GM21619 (cell line): ENCODE measurements around the gene SPINK4.
A peak's percentile ranks its signal among the peaks of the same experiment; 100 is the strongest.

Source experiments
- ATAC-seq: cut with Tn5 transposase; IDR thresholded peaks from one replicate; pipeline ENCODE4 v1.9.1; 2021; ENCODE audit not compliant: unreplicated experiment

The SPINK4 gene, protein sequence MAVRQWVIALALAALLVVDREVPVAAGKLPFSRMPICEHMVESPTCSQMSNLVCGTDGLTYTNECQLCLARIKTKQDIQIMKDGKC

DNA sequence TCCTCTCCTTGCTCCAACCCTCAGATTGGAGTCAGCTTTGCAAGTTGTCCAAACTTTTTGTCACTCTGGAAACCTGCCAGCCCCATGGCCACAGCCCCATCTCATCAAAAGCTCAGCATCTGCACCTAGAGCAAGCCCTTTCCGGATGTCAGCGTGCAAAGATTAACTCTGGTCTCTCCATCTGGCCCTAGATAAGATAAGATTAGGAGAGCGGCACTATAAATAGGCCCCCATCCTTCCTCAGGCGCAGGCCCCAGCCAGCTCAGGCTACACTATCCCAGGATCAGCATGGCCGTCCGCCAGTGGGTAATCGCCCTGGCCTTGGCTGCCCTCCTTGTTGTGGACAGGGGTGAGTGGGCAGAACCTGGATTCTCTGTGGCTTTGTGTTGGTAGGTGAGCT lies at the start of gene SPINK4:
Gene SPINK4, plus strand, starts transcription at position 247 of the 400 bp plus-strand sequence. Its CDS starts 42 bp downstream, at position 289.
- ATAC-seq, result no peak

DNA sequence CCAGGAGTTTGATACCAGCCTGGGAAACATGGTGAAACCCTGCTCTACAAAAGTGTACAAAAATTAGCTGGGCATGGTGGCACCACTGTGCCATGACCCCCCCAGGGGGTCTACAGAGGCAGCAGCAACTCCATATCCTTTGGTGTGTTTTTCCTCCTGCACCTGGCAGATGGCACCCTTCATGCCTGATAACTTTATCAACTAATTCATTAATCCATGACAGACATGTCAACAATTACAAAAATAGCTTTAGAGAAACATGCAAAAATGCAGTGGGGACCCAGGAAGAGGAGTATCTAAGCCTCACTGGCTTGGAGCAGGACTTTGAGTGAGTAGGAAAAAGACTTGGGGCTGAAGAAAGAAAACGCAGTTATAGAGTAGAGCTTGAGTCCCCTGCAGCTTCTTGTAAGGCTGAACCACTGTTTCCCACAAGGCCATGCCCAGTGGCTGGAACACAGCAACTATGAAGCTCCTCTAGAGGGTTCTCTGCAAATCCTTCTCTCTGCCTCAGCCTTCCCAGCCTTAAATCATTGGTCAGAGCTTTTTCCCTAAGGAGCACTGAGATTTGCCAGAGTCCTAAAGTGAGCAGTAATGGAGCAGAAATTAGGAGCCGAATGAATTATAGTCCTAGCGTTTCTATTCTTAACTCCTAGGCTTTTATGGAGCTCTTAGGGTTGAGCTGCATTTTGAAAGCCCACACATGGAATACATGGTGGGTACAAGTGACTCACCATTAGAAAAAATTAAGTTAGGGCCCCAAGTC lies 47.3 kb upstream of the SPINK4 start:
- ATAC-seq, result no peak

DNA sequence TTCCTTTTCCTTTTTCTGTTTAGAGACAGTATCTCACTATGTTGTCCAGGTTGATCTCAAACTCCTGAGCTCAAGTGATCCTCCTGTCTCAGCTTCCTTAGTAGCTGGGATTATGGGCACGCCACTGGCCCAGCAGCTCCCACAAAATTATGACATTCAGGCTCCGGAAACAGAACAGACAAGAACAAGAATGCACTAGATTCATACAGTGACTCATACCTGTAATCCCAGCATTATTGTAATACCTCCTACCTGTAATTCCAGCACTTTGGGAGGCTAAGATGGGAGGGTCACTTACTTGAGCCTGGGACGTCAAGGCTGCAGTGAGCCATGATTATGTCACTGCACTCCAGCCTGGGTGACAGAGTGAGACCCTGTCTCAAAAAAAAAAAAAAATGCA lies 46.1 kb upstream of the SPINK4 start:
- ATAC-seq, result no peak

DNA sequence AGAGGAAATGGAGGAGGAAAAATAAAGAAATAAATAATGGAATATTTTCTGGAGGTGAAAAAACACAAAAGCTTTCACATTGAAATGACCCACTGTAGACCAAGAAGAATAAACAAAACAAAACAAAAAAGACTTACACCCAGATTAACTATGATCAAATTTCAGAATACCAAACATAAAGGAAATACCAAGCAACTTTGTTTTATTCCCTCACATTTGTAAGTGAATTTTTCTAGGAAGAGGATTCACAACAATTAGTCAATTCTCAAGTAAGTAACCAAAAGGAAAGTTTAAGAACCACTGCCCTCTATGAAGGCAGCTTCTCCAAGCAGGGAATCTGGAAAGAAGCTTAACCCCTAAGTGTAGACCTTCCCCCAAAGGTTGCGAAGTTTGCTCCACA lies 43.2 kb upstream of the SPINK4 start:
- ATAC-seq, result no peak

DNA sequence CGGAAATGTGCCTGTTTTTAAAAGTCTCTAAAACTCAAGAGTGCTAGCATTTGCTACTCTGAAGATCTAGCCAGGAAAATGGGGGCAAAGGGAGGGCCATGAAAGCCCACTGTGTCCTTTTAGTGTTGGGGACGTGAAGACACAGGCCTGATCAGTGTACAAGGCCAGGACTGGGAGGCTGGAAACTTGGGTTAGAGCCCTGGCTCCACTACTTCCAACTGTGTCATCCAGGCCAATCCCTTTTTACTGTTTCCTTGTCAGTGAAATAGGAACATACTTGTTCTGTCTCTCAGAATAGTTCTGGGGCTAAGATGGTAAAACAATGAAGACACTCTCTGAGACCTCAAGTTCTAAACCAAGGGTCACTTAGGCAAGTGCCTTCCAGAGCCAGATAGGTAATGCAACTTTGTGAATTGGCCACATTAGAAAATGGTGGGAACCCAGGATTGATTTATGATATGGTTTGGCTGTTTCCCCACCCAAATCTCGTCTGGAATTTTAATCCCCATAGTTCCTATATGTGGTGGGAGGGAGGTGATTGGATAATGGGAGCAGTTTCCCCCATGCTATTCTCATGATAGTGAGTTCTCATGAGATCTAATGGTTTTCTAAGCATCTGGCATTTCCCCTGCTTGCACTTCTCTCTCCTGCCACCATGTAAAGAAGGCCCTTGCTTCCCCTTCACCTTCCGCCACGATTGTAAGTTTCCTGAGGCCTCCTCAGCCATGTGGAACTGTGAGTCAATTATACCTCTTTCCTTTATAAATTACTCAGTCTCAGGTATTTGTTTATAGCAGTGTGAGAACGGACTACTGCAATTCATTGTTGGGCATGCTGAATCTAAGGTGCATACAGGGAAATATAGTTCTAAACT lies 42.5 kb upstream of the SPINK4 start:
- no peak for ATAC-seq

DNA sequence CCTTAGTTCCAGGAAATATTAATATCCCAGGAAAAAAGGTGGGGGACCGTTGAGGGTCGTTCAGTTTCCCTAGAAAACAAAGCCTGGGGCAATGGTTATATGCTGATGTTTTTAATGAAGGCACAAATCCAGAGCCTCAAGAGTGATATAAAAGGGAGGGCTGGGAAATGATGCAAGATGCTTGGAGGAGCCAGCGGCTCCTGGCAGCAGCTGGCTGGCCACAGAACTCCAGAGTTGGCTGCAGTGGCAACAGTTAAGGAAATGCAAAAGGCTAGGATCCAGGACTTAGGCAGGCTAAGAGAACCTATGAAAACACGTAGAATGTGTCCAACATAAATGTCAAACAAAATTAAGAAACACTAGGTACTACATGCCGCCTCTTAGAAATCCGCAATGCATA lies 41.8 kb upstream of the SPINK4 start:
- ATAC-seq, result no peak

DNA sequence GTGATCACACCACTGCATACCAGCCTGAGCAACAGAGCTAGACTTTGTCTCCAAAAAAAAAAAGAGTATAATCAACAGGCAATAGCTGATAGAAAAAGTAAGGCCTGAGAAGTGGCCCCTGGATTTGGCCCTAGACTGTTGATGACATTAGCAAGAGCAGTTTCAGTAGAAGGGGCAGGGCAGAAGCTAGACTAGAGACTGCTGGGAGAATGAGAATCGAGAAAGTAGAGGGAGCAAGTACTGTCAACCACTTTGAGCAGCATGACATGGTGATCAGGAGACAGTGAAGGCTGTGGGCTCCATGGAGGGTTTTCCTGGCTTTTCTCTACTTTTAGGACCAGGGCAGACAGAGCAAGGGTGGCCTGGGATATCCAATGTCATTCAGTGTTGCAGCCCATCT lies 37.9 kb upstream of the SPINK4 start:
- peak; percentile 53 for ATAC-seq

DNA sequence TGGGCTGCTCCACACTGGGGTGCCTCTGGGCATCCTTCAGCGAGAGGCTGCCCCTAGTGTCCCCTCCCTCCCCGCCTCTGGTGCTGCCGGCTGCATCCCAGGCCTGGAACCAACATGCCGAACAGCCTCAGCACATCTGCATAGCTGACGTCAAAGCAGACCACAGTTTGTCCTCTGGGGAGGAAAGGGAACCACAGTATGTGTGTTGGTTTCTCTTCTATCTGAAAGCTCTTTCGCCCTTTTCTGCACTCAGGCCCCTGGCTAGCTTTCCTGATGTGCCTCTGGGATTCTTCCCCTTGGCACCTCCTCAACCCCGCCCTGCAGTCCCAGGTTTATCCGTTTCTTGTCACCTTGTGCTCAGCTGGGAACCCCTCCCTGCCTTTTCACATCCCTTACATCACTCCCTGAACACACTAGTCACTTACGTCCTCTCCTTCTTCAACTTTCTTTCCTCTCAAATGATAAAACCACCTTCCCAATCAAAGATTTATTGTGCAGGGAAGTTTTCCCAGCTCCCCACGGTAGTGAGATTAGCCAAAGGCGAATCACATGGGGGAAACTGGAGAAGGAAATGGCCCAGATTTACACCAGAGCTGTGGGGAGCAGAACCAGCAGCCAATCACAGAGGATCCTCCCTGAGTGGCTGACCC lies 37.3 kb upstream of the SPINK4 start:
- peak; percentile 100 for ATAC-seq

DNA sequence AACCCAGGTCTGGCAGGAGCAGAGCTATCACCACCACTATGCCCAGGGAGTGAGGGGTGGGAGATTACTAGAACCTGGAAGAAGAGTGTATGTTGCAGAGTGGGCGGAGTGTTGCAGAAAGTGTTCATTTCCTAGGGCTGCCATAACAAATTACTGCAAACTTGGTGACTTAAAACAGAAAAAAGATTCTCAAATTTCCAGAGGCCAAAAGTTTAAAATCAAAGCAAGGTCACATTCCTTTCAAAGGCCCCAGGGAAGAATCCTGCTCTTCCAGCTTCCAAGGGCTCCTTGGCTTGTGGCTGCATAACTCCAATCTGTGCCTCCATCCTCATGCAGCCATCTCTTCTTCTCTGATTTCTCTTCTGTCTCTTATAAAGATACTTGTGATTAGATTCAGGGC lies 30.6 kb upstream of the SPINK4 start:
- ATAC-seq, result no peak

DNA sequence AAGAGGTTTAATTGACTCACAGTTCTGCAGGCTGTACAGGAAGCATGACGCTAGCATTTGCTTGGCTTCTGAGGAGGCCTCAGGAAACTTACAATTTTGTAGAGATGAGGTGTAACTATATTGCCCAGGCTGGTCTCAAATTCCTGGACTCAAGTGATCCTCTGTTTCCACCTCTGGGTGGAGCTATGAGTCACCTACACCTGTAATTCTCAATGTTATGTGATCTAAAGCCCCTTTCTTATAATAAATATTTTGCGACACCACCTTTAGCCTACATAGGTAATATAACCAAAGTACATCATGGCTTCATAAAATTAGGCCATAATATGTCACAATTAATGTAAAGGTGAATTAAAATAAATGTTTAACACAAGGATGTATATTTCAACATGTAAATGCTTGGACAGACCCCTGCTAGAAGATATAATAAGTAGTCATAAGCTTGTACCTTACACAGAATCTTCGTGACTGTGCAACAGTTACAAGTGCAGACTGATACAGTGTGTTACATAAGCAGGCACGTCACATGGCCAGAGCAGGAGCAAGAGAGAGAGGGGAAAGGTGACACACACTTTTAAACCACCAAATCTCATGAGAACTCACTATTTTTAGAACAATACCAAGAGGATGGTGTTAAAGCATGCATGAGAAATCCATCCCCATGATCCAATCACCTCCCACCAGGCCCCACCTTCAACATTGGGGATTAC lies 29.8 kb upstream of the SPINK4 start:
- ATAC-seq, result no peak

DNA sequence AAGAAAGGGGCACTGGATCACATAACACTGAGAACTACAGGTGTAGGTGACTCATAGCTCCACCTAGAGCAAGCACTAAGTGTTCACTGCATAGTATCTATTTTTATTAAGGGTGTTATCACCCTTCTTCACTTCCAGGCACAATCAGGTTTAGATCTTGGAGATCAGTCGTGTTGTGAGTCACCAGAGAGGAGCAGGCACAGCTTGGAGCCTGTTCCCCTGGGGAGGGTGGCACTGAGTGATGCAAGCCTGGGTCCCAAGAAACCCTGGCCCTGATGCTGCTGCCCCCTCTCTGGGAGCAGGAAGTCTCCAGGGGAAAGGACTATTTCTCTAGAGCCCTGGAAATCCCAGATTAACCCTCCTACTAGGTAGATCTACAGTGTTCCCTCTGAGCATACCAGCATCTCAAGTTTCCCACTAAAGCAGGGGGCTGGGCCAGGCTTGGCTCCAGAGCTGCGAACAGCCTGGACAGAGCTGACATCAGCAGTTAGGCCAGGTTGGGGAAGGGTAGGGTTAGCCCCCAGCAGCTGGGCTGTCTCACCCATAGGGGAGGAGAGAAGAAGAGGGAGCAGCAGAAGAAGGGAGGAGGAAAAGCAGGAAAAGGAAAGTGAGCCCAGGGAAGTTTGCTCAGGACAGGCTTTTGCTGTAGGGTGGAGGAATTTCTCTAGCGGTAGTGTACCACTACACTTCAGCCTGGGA lies 28.1 kb upstream of the SPINK4 start:
- ATAC-seq, result no peak

DNA sequence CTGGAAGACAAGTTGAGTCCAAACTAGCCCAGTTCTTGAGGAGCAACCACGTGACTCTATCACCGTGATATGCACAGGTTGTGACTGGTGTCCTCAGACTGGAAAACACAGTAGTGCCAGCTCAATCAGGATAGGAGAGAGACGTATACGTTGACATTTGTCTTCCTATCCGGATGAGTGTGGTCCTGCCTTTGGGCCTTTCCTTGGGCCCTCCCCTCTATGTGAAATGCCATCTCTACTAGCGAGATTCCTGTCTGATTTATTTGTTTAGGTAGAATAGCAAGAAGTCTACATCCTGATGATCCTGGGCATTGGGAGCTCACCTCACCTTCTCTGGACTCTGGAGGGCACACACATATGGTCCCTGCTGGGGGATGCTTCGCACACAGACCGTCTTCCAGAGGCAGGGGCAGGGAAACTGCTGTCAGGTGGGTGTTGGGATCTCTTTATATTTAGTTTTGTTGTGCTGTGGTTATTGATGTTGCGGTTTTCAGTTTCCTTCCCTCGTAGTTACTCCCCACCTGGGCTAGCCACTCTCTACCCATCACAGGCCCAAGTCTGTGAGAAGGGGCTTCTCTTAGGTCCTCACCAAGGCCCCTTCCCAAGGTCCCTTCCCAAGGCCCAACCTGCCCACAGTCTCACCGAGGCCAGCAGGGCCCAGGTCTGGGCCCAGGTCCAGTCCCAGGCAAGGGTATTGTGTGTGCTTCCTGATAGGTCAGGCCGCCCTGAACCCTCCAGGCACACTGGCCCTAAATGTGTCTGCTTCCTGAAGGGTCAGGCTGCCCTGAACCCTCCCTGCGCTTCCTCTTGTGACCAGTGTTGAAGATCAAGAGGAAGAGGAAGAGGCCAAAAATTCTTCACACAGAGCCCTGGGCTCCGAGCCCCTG lies 19.0 kb upstream of the SPINK4 start:
- no peak for ATAC-seq

DNA sequence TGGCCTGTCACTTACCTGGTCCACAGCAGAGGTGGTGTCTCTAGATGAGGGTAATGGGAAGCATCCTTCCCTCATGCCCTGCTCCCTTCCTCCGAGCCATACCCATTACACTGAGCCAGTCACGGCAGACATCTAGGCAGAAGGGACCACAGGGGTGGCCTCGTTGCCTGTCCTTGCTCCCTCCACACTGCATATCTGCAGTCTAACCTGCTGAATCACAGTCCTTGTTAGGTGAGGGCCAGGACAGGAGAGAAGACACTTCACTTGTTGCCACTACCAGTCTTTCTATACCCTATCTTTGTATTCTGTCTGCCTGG lies 18.4 kb upstream of the SPINK4 start:
- ATAC-seq, result no peak

DNA sequence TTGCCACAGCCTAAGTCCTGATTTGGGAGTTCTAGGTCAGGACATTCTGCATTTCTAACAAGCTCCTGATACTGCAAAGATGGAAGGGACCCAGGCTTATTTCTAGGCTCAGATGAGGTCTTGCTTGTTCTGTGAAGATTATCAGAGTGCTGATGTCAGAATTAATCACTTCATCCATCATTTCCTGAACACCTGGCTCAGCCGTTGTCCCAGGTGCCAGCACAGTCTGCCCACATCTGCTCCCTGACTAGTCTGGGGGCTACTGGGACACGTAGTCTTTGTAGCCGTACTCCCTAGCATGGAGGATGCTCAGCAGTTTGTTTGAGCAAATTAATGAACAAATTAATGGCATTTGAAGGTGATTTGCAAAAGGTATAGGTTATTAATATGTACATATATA lies 17.9 kb upstream of the SPINK4 start:
- no peak for ATAC-seq

DNA sequence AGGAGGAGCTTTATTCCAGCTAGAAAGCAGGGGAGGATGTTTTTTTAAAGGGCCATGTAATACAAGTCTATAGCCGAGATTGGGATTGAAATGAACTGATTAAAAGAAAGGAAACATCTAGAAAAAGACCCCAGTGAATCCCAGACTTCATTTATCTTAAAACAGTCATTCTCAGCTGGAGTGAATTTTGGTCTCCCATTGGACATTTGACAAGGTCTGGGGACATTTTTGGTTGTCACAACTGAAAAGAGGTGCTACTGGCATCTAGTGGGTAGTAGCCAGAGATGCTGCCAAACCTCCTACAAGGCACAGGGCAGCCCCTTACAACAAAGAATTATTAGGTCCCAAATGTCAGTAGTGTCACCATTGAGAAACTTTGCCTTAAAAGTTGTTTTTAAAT lies 16.3 kb upstream of the SPINK4 start:
- no peak for ATAC-seq

DNA sequence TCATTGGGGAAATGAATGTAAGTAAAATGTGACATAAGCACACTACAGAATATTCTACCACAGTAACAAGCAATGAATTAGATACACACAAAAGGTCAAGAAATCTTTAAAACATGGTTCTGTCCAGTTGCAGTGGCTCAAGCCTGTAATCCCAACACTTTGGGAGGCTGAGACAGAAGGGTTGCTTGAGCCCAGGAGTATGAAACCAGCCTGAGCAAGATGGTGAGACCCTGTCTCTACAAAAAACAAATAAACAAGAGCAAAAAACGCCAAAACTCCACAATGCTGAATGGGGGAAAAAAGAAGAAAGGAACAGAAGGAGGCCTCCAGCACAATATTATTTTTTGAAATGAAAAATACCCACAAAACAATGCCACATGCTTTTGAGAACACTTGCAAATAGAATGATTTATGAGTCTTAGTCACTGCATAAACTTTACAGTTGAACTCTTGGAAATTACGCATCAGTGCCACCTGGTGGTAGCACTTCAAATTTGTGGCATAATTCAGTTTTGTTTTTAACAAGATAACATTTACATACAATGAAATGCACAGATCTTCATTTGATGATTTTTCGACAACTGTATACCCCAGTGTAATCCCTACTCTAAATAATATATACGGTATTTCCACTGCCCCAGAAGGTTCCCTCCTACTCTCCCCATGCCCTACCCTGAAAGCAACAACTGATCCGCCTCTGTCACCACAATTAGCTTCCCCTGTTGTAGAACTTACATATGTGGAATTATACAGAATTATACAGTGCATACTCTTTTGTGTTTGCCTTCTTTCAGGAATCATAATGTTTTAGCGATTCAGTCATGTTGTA lies 14.4 kb upstream of the SPINK4 start:
- no peak for ATAC-seq

DNA sequence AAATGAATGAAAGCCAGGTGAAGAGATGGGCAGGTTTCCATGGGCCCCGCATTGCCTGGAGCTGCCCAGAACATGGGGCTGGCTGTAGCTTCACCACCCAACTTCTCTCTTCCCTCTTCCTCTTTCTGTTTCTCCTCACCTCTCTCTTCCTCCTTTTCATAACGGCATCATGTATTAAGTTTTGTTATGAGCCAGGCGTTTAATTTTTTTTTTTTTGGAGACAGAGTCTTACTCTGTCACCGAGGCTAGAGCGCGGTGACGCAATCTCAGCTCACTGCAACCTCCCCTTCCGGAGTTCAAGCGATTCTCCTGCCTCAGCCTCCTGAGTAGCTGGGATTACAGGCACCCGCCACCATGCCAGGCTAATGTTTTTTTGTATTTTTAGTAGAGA lies 13.0 kb upstream of the SPINK4 start:
- ATAC-seq, result peak; percentile 73

DNA sequence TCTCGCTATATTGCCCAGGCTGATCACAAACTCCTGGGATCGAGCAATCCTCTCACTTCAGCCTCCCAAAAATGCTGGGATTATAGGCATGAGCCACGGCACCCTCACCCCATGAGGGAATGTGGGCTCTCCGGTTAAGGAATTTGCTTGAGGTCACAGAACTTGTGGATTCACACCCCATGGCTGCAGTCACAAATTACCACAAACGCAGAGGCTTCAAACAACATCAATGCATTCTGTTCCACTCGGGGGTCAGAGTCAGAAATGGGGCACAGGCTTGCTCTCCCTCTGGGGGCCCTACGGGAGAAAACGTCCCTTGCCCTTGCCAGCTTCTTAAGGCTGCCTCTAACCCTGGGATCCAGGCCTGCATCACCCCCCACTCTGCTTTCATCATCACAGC lies 12.2 kb upstream of the SPINK4 start:
- no peak for ATAC-seq

DNA sequence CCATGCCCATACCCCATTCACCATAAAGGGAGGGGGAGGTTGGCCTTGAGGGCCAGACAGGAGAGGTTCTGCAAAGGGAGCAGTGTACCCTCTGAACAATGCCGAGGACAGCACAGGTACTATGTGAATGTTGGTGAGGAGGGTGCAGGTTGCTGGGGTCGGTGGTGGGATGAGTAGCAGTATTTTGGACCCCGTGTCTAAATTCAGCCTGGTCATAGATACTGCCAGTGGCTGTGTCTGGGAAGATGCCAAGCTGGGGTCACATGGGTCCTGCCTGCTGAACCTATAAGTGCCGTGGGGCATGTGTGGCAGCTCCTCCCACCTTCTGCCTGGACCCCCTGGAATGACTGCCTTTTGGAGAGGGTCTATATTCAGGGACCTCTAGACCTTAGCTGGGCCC lies 11.4 kb upstream of the SPINK4 start:
- ATAC-seq, result no peak
